ENCODE measurements around the gene APPL2.

- TF ChIP-seq CTCF (IDR thresholded peaks at IDR 0.05) = no peak
- TF ChIP-seq EZH2 (IDR thresholded peaks at IDR 0.05) = no peak
These were observed 20.9 kb upstream of the APPL2 start for GRCh38 chr12:105256921-105257320.

Measured in neural progenitor cell (in vitro differentiated cells).